Caco-2 (cell line): ENCODE results near the gene AKAP8L. TPM values are rescaled to one million over a fixed set of nuclear protein-coding genes. Genes with fewer than 3 reads are reported as not detected.
A peak's percentile ranks its signal among the peaks of the same experiment; 100 is the strongest.

ENCODE experiments used
- BruUV-seq: library from RNA; stranded (reverse); fragments of 400-500 nt; replicated peaks from 2 replicates; lab custom pipeline; 2021; lab: Mats Ljungman, UMichigan
- CTCF ChIA-PET: fragments of 300-600 bp; sonication (Branson Sonifier 250); formaldehyde crosslinking; loops from one replicate; lab custom pipeline; 2022; ENCODE audit warnings: antibody characterized with exemption; lab: Charles Lee
- POLR2A ChIA-PET: fragments of 300-600 bp; sonication (Branson Sonifier 250); formaldehyde crosslinking; loops from one replicate; lab custom pipeline; 2022; ENCODE audit warnings: antibody characterized with exemption; lab: Charles Lee
- DNase-seq, 2 experiments: peaks; one replicate each; pipeline versions ENCODE4 v3.0.0 to v3.0.0-alpha.2; 2020 to 2022
- H3K27me3 ChIP-seq: replicated peaks from 2 replicates; pipeline ENCODE4 v1.6.0; 2011; ENCODE audit warnings: low read length; ENCODE audit not compliant: control insufficient read depth, insufficient read depth
- H3K36me3 ChIP-seq: 2 replicates; pipeline ENCODE4 v1.5.1; 2011; ENCODE audit warnings: low read length; ENCODE audit not compliant: control insufficient read depth, insufficient read depth
- H3K4me1 ChIP-seq: fragments of 250-450 bp; sonication (Bioruptor Pico); 2 replicates; pipeline ENCODE4 v1.5.1; 2020; ENCODE audit warnings: mild to moderate bottlenecking
- H3K4me3 ChIP-seq: 2 replicates; pipeline ENCODE4 v1.5.1; 2011; ENCODE audit warnings: low read depth, mild to moderate bottlenecking, control low read depth, low read length
- H3K9me3 ChIP-seq: fragments of 250-450 bp; sonication (Bioruptor Pico); 2 replicates; pipeline ENCODE4 v1.5.1; 2020; ENCODE audit warnings: mild to moderate bottlenecking, moderate library complexity
- H3K27ac Mint-ChIP-seq: one replicate; pipeline ENCODE4 v1.8.0; 2022; ENCODE audit warnings: mixed read lengths; ENCODE audit not compliant: unreplicated experiment
- H3K27me3 Mint-ChIP-seq: one replicate; pipeline ENCODE4 v1.8.0; 2022; ENCODE audit warnings: mixed read lengths; ENCODE audit not compliant: insufficient read depth, unreplicated experiment
- H3K36me3 Mint-ChIP-seq: one replicate; pipeline ENCODE4 v1.8.0; 2022; ENCODE audit warnings: mild to moderate bottlenecking, mixed read lengths; ENCODE audit not compliant: insufficient read depth, unreplicated experiment
- H3K4me1 Mint-ChIP-seq: one replicate; pipeline ENCODE4 v1.8.0; 2022; ENCODE audit warnings: low read depth, mixed read lengths; ENCODE audit not compliant: unreplicated experiment
- H3K4me3 Mint-ChIP-seq: one replicate; pipeline ENCODE4 v1.8.0; 2022; ENCODE audit warnings: mild to moderate bottlenecking, moderate library complexity, mixed read lengths; ENCODE audit not compliant: unreplicated experiment
- H3K9me3 Mint-ChIP-seq: one replicate; pipeline ENCODE4 v1.8.0; 2022; ENCODE audit warnings: mixed read lengths; ENCODE audit not compliant: unreplicated experiment
- intact Hi-C: fragments of 100-400 bp; cut with micrococcal nuclease; formaldehyde crosslinking; loops from one replicate; pipeline ENCODE4 v1.10.0; 2022; ENCODE audit not compliant: unreplicated experiment
- total RNA-seq: library from RNA; stranded (reverse); gene quantifications from 2 replicates; pipeline ENCODE4 v1.2.3, GENCODE V29; 2022
- TF ChIP-seq, protein P1 (sequence below), 2 experiments: fragments of 200-600 bp in 1 of 2; IDR thresholded peaks; 1 replicate in 1 of 2; 2 replicates in 1 of 2; pipeline versions ENCODE4 v1.5.1 to v1.8.0; 2011 to 2022; ENCODE audit warnings: antibody characterized with exemption in 1 of 2, control low read depth in 1 of 2, inconsistent platforms in 1 of 2, low read depth in 1 of 2, low read length in 1 of 2, mild to moderate bottlenecking in 1 of 2, moderate library complexity in 1 of 2; ENCODE audit not compliant: insufficient read depth in 1 of 2, severe bottlenecking in 1 of 2, unreplicated experiment in 1 of 2

Gene AKAP8L
- total RNA-seq, 1 experiment from 2014 or later = 112 TPM

DNA sequence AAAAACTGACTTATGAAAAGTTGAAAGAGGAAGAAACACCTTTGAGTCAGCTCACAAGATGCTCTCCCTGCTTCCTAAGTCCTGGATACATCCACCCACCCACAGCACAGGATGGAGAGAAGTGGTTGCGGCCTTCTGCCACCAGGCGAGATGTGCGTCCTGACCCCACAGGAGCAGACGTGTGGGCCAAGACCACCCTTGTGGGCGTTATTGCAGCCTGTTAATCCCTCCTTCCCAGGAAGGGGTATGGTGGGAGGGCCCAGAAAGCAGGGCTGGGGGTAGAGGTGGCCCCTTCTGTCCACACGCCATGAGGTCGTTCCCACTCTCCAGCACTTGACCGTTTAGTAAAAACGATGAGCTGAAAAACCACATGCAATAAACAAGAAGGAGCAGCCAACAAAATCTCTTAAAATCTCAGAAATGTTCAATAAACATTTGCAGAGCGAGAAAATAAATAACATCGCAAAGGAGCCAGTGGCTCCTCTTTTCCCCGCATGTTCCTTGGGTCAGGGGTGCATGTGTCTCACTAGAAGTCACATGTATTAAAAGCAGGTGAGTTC lies 2.4 kb upstream of the AKAP8L start:
- TF ChIP-seq, protein P1, sequence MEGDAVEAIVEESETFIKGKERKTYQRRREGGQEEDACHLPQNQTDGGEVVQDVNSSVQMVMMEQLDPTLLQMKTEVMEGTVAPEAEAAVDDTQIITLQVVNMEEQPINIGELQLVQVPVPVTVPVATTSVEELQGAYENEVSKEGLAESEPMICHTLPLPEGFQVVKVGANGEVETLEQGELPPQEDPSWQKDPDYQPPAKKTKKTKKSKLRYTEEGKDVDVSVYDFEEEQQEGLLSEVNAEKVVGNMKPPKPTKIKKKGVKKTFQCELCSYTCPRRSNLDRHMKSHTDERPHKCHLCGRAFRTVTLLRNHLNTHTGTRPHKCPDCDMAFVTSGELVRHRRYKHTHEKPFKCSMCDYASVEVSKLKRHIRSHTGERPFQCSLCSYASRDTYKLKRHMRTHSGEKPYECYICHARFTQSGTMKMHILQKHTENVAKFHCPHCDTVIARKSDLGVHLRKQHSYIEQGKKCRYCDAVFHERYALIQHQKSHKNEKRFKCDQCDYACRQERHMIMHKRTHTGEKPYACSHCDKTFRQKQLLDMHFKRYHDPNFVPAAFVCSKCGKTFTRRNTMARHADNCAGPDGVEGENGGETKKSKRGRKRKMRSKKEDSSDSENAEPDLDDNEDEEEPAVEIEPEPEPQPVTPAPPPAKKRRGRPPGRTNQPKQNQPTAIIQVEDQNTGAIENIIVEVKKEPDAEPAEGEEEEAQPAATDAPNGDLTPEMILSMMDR (IDR thresholded peaks at IDR 0.05; ENCODE audit: insufficient read depth in 1 of 2, low read depth in 1 of 2, low read length in 1 of 2, severe bottlenecking in 1 of 2, unreplicated experiment in 1 of 2) = no peak
- intact Hi-C loops = no loop called here
- H3K36me3 Mint-ChIP-seq = peaks cover 55% of the 10 kb centered on the region

DNA sequence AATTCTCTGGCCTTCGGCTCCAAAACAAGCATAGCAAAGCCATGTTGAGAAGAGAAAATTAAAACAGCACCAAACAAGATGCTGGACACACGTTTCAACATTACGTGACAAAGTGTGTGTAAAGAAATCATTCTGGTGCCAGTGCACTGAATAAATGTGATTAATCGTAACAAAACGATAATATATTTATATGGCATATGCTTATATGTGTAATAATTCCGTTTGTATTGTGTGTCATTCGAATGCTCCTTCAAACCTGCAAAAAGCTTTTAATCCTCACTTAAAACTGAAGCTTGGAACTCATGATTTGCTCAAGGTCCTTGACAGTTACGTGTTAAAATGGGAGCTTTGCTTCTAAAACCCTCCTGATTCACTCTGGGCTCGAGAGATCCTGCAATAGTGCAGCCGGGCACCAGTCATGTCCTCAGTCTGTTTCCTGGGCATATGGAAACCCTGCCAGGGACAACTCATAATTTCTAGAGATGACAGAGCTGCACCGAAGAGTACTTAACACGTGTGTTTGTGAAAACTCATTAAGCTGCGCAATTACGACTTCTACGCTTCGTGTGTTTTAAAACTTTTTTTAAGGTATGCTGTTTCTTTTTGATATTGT lies 731 bp upstream of the AKAP8L start:
- ChIA-PET POLR2A (interaction anchor here (0.5 to 3.5 kb wide), 10 partner anchors 10 to 1021 kb away, joined by 3 to 40 read pairs (median 7); partner anchors contain the start of gene AKAP8), CTCF (interaction anchor here (0.6 to 3.3 kb wide), 12 partner anchors 13 to 328 kb away, joined by 3 to 61 read pairs (median 6); partner anchors contain the start of gene AKAP8)
- no peak for DNase-seq
- intact Hi-C loops = loop anchor here (1.0 to 5.0 kb wide), 3 partner anchors 30 to 137 kb away; partner anchors contain the start of genes AKAP8 and WIZ
- Mint-ChIP-seq H3K4me1 (peaks cover 6% of the 10 kb centered on the region), H3K36me3 (peaks cover 64% of the 10 kb centered on the region), H3K27ac (peak overlapping the region; percentile 98), H3K9me3 (no peaks in the 10 kb centered on the region), H3K27me3 (no peaks in the 10 kb centered on the region), H3K4me3 (peak overlapping the region; percentile 96)
- H3K4me1 ChIP-seq = peaks cover 6% of the 10 kb centered on the region; the same call in 1 of the 2 replicates
- no peak overlapping the region for H3K4me3 ChIP-seq
- no peaks in the 10 kb centered on the region for H3K9me3 ChIP-seq
- no TSS peak for BruUV-seq
- peaks cover 3% of the 10 kb centered on the region for H3K36me3 ChIP-seq
- TF ChIP-seq, protein P1 (IDR thresholded peaks at IDR 0.05; ENCODE audit: insufficient read depth in 1 of 2, low read depth in 1 of 2, low read length in 1 of 2, severe bottlenecking in 1 of 2, unreplicated experiment in 1 of 2) = no peak
- H3K27me3 ChIP-seq = no peaks in the 10 kb centered on the region

More for the DNA sequence above, 2.4 kb upstream of the AKAP8L start:
- Mint-ChIP-seq H3K27ac (no peak overlapping the region), H3K9me3 (no peaks in the 10 kb centered on the region), H3K4me1 (peaks cover 6% of the 10 kb centered on the region), H3K4me3 (no peak overlapping the region), H3K27me3 (no peaks in the 10 kb centered on the region)
- no TSS peak for BruUV-seq
- DNase-seq = no peak
- ChIA-PET CTCF (interaction anchor here (1.1 kb wide), 1 partner anchor 135 kb away, joined by 3 read pairs; no protein-coding TSS in a partner anchor), POLR2A (no interaction called here)
- H3K36me3 ChIP-seq = peaks cover 3% of the 10 kb centered on the region
- H3K4me1 ChIP-seq = peaks cover 6% of the 10 kb centered on the region; the same call in 1 of the 2 replicates
- H3K9me3 ChIP-seq = no peaks in the 10 kb centered on the region
- no peak overlapping the region for H3K4me3 ChIP-seq
- no peaks in the 10 kb centered on the region for H3K27me3 ChIP-seq

DNA sequence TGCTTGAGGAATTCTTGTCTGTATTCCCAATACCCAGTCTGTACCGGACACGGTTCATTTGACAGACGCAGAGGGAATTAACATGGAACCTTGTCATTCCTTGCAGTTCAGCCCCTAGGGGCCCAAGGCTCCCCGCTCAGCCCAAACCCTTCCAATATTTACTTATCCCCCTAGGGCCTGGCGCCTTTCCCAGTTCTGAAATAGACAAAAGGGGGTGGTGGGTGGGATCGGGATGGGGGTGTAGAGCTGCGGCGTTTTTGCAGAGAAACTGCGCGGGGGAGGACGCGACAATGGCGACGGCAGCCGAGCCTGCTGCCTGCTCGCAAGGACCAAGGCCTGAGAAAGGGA lies 583 bp downstream of the AKAP8L start:
- H3K9me3 Mint-ChIP-seq = no peaks in the 10 kb centered on the region
- intact Hi-C loops = loop anchor here (5.0 kb wide), 1 partner anchor 41 kb away; the partner anchor contains the start of gene AKAP8
- peaks cover 10% of the 10 kb centered on the region; the same call in 1 of the 2 replicates for H3K4me1 ChIP-seq
- POLR2A ChIA-PET = interaction anchor here (1.0 to 3.5 kb wide), 4 partner anchors 15 to 138 kb away, joined by 3 to 40 read pairs (median 12); partner anchors contain the start of gene AKAP8
- peaks cover 6% of the 10 kb centered on the region for H3K4me1 Mint-ChIP-seq
- peak overlapping the region; percentile 89 for H3K4me3 ChIP-seq
- no peaks in the 10 kb centered on the region for H3K27me3 ChIP-seq
- no peak for DNase-seq
- peak overlapping the region; percentile 96 for H3K4me3 Mint-ChIP-seq
- TF ChIP-seq, protein P1 (IDR thresholded peaks at IDR 0.05; ENCODE audit: insufficient read depth in 1 of 2, low read depth in 1 of 2, low read length in 1 of 2, severe bottlenecking in 1 of 2, unreplicated experiment in 1 of 2) = no peak
- no peaks in the 10 kb centered on the region for H3K27me3 Mint-ChIP-seq
- CTCF ChIA-PET = interaction anchor here (0.6 to 3.3 kb wide), 6 partner anchors 19 to 264 kb away, joined by 3 to 61 read pairs (median 6); partner anchors contain the start of gene AKAP8
- peak overlapping the region; percentile 98 for H3K27ac Mint-ChIP-seq
- H3K36me3 ChIP-seq = no peaks in the 10 kb centered on the region
- BruUV-seq = no TSS peak
- H3K36me3 Mint-ChIP-seq = peaks cover 67% of the 10 kb centered on the region
- no peaks in the 10 kb centered on the region for H3K9me3 ChIP-seq
